Hepatic stellate cell (primary cell): ENCODE data around the gene WASF3.
"Not testable (repeated sequence)": the region's sequence is repeated elsewhere in the genome, so short reads cannot be mapped to it uniquely, and the experiment has no call there.

Experiments used
- DNase-seq: peaks from one replicate; pipeline ENCODE4 v3.0.0; 2011; ENCODE audit warnings: low spot score

The WASF3 gene

GRCh38 chr13:26635634-26636033 lies 78.2 kb downstream of the WASF3 start:
- DNase-seq, result not testable (repeated sequence)

- not testable (repeated sequence) for DNase-seq
These were observed 78.6 kb downstream of the WASF3 start for GRCh38 chr13:26636073-26636472.

GRCh38 chr13:26646603-26647002 lies 89.1 kb downstream of the WASF3 start:
- no peak for DNase-seq

DNA sequence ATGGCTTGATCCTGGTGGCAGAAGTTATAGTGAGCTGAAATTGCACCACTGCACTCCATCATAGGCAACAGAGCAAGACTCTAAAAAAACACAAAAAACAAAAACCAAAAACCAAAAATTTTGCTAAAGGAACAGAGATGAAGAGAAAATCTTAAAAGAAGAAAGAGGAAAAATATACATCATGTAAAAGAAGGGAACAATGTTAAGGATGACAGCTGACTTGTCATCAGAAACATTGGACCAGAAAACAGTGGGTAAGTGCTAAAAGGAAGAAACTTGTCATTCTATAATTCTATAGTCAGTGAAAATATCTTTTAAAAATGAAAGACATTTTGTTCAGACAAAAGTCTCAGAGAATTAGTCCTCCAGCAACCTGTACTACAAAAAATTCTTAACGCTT lies 93.8 kb downstream of the WASF3 start:
- DNase-seq, result no peak

DNA sequence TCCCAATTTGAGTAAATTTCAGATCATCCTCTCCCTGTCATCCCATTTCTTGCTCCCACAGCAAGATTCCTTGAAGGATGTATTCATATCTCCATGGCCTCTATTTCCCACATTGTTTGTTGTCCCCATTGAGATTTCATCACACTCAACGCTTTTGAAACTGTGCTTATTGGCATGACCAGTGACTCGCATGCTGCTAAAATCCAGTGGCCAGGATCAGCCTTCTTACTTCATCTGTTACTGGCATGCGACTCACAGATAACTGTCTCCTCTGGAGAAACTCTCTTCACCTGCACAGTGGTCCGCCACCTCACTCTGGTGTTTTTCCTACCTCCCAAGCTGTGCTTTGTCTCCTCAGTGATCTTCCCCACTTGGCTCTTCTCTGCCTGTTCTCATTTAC lies 95.8 kb downstream of the WASF3 start:
- no peak for DNase-seq

DNA sequence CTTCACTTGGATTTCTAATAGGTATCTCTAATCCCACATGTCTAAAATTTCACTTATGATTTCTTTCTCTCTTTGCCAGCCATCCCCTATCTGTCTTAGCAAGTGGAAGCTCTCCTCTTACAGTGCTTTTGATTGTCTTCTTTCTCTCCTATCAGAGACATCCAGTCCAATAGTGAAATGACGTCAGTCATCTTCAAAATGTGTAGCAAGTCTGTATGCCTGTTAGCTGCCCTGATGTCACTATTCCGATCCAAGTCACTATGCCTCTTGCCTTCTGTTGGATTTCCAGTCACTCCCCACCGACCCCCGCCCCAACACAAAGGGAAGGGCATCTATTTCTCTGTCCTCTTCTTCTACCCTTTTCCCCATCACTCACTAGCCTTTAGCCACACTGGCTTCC lies 96.4 kb downstream of the WASF3 start:
- DNase-seq, result no peak

- DNase-seq, result peak; percentile 16
These were observed 99.4 kb downstream of the WASF3 start for GRCh38 chr13:26656919-26657318.

- no peak for DNase-seq
These were observed 101.2 kb downstream of the WASF3 start for GRCh38 chr13:26658448-26659385.

- DNase-seq, result no peak
These were observed 102.7 kb downstream of the WASF3 start for GRCh38 chr13:26660185-26660584.

DNA sequence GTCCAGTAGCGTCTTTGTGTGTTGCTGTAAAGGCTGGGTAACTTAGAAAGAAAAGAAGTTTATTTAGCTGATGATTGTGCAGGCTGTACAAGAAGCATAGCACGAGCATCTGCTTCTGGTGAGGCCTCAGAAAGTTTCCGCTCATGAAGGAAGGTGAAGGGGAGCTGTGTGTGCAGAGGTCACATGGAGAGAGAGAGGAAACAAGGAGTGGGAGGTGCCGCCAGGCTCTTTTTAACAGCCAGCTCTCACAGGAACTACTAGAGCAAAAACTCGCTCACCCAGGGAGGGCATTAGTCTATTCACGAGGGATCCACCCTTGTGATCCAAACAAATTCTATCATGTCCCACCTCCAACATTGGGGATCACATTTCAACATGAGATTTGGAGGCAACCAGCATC lies 103.3 kb downstream of the WASF3 start:
- DNase-seq, result no peak

- no peak for DNase-seq
These were observed 106.3 kb downstream of the WASF3 start for GRCh38 chr13:26663791-26664190.

GRCh38 chr13:26664286-26664685 lies 106.8 kb downstream of the WASF3 start:
- no peak for DNase-seq

- no peak for DNase-seq
These were observed 107.4 kb downstream of the WASF3 start for GRCh38 chr13:26664876-26665275.

- no peak for DNase-seq
These were observed 111.1 kb downstream of the WASF3 start for GRCh38 chr13:26668357-26669146.

DNA sequence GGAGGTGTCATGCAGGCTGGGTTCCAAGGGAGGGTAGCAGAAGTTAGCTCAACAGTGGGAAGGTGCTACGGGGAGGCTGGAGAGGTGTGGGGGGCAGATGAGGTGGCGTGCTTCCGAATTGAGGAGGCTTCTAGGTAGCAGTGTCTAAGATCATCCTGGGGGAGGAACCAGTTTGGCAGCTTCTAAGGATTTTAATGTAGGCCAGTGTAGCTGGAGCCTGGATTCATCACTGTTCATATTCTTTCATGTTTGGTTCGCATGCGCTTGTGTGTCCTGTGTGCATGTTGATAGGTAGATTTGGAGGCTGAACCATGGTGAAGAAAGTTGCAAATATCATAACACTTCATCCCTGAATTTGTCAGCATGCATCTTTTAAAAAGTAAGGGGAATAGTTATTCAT lies 116.4 kb downstream of the WASF3 start:
- no peak for DNase-seq

GRCh38 chr13:26677156-26677555 lies 119.7 kb downstream of the WASF3 start:
- no peak for DNase-seq

DNA sequence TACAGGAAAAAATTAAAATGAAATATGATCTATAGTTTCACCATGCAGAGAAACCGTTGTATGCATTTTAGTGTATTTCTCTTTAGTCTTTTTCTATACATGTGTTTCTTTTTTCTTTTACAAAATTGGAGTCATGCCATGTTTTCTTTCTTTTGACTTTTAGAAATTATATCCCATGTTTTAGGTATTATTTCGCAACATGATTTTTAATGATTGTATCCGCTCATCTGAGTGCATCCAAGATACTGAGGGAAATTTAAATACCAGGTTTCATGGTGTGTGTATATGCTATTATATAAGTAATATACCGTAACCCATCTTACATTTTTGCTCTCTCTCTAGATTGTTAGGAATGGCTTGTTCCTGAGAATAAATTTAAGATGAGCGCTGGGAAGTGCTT lies 120.8 kb downstream of the WASF3 start:
- no peak for DNase-seq

DNA sequence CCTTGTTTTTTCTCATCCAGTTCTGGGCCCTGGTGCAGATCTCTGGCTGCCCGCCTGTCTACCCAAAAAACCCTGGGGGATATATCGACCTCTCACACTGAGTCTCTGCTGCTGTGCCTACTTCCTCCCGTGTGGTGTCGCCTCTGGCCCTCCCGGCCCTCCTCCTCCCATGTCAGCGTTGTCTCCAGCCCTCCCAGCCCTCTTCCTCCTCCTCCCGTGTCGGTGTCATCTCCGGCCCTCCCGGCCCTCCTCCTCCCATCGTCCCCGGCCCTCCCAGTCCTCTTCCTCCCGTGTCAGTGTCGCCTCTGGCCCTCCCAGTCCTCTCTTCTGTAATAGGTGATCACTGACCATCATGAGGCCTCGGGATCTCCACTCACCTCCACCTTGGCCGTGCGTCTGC lies 121.3 kb downstream of the WASF3 start:
- no peak for DNase-seq

DNA sequence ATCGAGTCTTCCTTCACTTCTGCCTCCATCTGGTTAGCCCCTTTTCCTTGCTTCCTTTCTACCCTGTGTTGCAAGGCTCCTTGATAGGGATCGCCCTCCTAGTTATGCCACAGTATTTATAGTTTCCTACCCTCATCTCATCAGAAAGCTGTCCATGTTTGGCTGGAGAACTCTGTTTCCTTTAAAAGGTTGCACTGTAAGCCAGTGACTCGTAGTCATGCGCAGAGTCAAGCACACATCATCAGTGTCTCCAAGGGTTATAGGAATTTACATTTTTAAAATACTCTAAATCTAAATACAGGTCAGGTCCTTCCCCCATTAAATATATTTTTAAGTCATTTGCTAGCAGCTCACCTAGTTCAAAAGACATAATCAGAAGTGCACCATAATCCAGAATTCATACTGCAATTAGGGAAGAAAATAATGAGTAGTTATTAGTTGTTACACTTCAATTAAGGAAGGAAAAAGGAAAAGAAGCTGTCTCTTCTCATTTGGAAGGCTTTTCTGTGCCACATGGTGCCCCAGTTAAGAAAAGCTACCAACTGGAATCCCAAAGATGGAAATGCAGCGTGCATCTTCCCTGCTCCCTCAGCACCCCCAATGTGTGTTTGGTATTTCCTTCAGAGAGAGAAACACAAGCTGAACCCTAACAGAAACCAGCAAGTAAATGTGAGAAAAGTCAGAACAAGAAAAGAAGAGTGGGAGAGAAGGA lies 122.1 kb downstream of the WASF3 start:
- peak; percentile 30 for DNase-seq

- DNase-seq, result no peak
These were observed 122.6 kb downstream of the WASF3 start for GRCh38 chr13:26680123-26680450.

GRCh38 chr13:26680572-26680971 lies 123.1 kb downstream of the WASF3 start:
- no peak for DNase-seq

DNA sequence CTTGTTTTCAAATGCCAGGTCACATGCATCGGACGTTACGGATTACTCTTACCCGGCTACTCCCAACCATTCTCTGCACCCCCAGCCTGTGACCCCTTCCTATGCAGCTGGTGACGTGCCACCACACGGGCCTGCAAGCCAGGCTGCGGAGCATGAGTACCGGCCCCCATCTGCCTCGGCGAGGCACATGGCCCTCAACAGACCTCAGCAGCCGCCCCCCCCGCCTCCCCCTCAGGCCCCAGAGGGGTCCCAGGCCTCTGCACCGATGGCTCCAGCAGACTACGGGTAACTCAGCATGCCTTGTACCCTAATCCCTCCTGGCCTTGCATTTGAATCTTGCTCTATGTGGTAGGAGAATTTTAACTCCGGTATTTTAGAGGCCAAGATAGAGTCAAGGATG lies 123.6 kb downstream of the WASF3 start:
- no peak for DNase-seq

DNA sequence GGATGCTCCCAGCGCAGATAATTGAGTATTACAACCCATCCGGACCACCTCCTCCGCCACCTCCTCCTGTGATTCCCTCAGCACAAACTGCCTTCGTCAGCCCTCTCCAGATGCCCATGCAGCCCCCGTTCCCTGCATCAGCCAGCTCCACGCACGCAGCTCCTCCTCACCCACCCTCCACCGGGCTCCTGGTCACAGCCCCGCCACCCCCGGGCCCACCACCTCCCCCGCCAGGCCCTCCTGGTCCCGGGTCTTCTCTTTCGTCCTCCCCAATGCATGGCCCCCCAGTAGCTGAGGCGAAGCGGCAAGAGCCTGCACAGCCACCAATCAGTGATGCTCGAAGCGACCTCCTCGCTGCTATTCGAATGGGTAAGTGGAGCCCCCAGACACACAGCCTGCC lies 125.1 kb downstream of the WASF3 start:
- DNase-seq, result no peak
